B cell (primary cell): Measurements from ENCODE around the gene SUZ12.
"Not testable (repeated sequence)": the region's sequence is repeated elsewhere in the genome, so short reads cannot be mapped to it uniquely, and the experiment has no call there.

Experiments
- CTCF ChIP-seq: fragments of 200-600 bp; IDR thresholded peaks from one replicate; pipeline ENCODE4 v1.8.0; 2022; ENCODE audit warnings: antibody characterized with exemption, mild to moderate bottlenecking
- EZH2 ChIP-seq: IDR thresholded peaks from 2 replicates; pipeline ENCODE4 v1.6.1; 2012; ENCODE audit warnings: borderline replicate concordance, low read depth, mild to moderate bottlenecking, moderate library complexity, low read length; ENCODE audit not compliant: insufficient read depth, poor library complexity, severe bottlenecking

- TF ChIP-seq CTCF, EZH2: not testable (repeated sequence)
These were observed 110.9 kb downstream of the SUZ12 start for GRCh38 chr17:32047663-32048062.
